ENCODE measurements around the gene SEPTIN10.
"Not testable (repeated sequence)": the region's sequence is repeated elsewhere in the genome, so short reads cannot be mapped to it uniquely, and the experiment has no call there.

The SEPTIN10 gene

DNA sequence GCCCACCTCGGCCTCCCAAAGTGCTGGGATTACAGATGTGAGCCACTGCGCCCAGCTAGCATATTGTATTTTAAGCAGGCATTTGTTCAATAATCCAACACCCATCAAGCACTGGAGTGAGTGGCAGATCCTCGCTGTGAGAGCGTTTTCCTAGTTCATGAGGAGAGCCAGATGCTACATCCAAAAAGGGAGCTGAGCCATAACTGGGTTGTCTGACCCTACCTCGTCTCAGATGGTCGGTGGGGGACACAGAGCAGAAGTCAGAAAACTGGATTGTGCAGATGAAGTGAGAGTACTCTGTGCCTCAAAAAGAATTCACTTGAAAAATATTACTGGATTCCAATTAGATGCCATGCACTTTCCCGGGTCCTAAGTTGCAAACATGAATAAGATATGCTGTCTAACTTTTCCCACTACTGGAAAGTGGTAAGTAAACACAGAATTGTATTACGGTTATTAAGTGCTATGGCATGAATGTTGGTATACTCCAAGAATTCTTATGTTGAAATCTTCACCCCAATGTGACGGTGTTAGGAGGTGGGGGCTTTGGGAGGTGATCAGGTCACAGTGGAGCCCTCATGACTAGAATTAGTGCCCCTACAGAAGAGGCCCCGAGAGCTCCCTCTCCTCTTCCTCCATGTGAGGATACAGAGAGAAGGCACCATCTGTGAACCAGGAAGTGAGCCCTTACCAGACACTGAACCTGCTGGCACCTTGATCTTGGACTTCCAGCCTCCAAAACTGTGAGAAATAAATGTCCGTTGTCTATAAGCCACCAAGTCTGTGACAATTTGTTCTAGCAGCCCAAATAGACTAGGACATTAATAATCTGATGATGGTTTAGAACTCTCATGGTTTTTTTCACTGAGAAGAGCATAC, 21.9 kb upstream of the SEPTIN10 start:
- DNase-seq (ENCODE audit: low read depth in 2 of 2, low spot score in 1 of 2): no peak

DNA sequence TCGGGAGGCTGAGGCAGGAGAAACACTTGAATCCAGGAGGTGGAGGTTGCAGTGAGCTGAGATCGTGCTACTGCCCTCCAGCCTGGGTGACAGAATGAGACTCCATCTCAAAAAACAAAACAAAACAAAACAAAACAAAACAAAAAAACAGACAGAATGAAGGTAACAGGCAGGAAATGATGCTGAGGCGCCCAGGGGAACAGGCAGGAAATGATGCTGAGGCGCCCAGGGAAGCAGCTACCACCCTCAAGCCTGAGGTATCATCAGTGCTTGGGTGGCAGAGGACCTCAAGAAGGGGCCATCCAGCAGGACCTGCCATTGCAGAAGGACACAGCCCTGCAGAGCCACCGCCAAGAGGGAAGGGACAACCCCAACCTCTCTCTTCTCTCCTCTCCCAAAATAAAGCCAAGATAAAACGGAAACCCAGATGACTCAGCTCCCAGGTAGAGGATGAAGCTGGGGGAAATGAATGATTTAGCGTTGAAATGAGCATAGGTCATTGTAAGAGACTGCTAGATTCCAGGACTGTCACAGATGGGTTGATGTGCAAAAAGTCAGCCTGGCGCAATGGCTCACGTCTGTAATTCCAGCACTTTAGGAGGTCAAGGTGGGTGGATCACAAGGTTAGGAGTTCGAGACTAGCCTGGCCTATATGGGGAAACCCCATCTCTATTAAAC, 19.7 kb upstream of the SEPTIN10 start:
- no peak for DNase-seq (ENCODE audit: low read depth in 2 of 2, low spot score in 1 of 2)

DNA sequence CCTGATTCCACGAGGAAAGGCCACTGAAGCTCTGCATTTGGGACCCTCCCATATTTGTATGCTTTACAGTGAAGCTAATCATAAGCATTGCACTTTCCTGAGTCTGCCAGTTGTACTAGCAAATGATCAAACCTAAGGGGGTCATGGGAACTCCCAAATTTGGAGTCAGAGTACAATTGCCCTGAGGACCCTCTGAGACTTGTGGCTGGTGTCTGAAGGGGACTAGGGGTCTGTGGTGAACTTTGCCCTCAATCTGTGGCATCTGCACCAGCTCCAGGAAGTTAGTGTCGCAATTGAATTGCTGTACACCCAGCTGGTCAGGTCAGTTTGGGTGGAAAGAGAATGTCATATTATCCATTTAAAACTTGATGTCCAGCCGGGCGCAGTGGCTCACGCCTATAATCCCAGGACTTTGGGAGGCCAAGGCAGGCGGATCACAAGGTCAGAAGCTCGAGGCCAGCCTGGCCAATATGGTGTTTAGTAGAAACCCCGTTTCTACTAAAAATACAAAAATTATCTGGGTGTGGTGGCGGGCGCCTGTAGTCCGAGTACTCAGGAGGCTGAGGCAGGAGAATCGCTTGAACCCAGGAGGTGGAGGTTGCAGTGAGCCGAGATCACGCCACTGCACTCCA, 18.5 kb upstream of the SEPTIN10 start:
- DNase-seq (ENCODE audit: low read depth in 2 of 2, low spot score in 1 of 2): no peak

DNA sequence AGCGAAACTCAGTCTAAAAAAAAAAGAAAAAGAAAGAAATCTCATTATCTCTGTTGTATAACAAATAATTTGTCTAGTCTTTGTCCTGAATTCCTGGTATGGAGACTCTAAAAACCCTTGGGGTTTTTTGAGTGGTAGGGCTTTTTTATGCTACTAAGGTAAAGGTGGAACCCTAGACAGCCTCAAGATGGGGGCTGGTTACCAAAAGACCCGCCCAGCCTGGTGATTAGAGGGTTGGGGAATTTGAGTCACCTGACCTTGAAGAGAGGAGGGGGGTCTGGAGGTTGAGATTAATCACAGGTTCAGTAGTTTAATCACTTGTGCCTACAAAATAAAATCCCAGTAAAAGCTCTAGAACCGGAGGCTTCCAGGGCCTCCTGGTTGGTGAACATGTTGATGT, 18.0 kb upstream of the SEPTIN10 start:
- DNase-seq (ENCODE audit: low read depth in 2 of 2, low spot score in 1 of 2): no peak

DNA sequence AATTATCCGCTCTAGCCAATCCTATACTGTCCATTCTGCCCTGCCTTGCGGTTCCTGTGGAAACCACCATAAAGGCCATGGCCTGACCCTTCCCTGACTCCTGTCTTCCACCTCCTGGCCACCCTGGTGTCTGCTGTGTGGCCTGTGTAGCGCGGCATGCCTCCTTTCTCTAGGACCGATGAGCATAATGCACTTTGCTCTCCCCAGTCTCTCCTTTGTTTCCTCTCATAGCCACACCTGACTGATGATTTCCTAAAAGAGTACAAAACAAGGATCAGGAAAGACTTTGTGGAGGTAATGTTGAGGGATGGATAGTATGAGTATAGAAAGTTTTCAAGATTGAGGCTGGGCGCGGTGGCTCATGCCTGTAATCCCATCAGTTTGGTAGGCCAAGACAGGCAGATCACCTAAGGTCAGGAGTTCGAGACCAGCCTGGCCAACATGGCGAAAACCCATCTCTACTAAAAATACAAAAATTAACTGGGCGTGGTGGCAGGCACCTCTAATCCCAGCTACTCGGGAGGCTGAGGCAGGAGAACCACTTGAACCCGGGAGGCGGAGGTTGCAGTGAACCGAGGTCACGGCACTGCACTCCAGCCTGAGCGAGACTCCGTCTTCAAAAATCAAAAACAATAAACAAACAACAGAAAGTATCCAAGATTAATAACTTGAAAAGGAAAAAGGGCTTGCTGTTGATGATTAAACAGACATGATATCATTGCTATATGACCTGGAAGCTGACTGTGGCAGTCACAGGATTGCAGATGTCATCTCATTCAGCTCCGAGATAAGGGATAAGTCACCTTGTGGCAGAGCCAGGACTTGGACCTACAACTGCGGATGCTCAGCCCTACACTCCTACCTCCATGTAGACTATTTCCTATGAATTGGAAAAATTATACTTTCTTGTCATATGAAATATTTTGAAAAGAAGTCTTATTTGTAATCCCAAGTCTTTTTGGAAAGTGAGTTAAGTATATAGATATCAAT, 17.0 kb upstream of the SEPTIN10 start:
- no peak for DNase-seq (ENCODE audit: low read depth in 2 of 2, low spot score in 1 of 2)

DNA sequence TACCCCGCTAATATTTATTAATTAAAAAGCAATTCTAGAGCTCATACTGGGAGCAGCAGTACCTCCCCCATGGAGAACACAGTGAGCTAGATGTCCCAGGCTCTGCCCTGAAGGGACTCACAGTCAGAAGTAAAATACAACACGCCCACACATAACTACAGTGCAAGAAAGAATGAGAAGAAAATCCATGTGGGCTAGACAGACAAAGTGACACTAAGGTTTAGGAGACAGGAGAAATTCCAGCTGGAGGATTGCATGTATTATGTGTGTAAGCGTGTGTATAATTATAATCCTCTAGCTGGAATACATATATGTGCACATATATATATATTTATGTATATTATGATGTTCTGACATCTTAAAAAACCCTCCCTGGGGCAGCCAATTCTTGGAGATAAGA, 16.1 kb upstream of the SEPTIN10 start:
- DNase-seq (ENCODE audit: low read depth in 2 of 2, low spot score in 1 of 2): no peak

DNA sequence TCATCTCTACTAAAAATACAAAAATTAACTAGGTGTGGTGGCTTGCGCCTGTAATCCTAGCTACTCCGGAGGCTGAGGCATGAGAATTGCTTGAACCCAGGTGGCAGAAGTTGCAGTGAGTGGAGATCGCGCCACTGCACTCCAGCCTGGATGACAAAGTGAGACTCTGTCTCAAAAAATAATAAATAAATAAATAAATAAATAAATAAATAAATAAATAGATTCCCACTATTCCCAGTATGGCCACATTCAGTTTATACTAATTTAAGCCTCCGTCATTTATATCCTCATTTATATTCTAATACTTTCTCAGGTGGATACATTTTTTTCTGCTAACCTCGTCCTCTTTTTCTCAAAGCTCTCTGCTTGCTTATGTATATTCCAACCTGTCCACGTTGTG, 14.6 kb upstream of the SEPTIN10 start:
- DNase-seq (ENCODE audit: low read depth in 2 of 2, low spot score in 1 of 2): not testable (repeated sequence)

DNA sequence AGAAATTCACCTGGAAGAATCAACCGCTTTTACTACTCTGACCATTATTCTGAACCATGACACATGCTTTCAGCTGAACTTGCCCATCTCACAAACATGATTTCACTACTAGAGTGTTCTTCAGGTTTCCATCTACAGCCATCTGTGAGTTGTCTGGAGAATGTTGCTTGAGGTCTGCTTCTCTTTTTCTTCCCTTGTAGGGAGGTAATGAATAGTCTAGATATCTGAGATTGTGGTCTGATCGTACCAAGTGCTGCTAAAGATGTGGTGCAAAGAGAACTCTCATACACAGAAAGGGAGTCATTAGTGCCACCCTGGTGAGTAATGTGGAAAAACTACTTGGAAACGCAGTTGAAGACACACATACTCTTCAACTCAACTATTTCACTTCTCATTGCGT, 10.6 kb upstream of the SEPTIN10 start:
- DNase-seq (ENCODE audit: low read depth in 2 of 2, low spot score in 1 of 2): no peak

DNA sequence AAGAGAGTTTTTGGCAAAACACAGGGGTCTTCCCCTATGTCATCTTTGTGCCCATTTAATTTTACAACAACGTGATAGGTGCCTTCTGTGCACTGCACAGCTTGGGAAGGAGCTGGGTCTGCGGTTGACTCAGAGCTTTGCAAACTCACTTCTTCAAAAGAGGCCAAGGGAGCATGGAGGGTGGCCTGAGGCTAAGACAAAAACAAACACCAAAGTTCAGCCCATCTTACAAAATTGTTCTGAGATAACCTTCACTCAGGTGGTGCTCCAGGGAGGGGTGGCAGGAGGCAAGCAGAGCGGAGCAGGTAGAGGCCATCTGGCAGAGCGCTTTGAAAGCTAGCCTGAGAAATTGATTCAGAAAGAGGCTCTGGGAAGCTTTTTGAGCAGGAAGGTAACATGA, 10.2 kb upstream of the SEPTIN10 start:
- no peak for DNase-seq (ENCODE audit: low read depth in 2 of 2, low spot score in 1 of 2)

DNA sequence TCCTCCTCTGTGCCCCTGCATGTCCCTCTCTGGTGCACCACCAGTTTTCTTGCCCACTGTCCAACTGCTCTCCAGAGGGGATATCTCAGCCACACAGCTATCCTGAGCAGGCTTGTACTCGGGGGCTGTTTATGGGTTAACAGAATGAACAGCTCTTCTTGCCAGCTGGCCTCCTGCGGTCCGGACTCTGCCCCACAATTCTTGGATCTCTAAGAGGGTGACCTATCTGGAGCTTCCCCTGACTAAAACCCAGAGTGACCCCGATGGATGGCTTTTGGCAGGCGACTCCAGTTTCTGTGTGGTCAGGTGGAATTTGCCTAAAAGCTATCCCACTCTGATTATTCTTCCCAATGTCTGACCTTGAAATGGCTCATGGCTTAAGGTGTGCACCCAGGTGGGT, 9.5 kb upstream of the SEPTIN10 start:
- DNase-seq (ENCODE audit: low read depth in 2 of 2, low spot score in 1 of 2): no peak

DNA sequence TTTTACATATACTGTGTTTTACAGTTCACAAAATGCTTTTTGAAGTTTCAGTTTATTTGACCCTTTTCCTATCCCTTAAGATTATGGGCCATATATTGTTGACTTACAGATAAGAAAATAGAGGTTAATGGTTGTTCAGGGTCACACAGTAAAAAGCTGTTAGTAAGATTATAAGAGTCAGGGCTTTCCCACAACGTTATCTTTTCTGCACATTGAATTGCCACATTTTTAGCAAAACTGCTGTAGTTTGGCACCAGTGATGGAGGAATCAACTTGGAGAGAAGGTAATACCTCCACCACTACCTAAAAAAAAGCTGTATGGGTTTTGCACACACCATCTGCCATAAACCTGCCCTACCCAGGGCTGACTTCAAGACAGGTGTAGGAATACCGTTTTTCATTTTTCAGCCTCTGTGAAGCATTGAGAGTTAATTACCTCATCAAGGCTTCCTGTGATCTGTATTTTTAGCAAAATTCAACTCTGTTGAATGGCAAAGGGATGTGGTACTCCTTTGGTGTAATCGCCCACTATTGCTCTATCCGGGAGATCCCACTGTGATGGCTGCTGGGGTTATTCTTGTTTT, 5.4 kb upstream of the SEPTIN10 start:
- DNase-seq (ENCODE audit: low read depth in 2 of 2, low spot score in 1 of 2): no peak

DNA sequence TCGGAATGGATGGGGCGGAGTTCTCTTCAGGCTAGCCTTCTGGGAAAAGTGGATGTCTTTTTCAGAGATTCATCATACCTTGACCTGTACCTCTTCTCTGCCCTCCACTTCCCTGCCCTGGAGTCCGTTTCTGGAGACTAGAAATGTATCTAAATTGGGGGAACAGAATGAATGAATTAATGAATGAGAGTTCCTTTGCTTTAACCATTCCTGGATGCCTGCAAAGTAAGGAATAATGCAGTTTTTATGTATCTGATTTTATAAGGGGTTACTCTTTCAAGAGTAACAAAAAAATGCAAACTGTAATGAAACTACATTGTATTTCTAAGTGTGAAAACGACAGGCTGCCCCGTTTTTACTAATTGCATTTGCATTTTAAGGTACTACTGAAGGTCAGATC, 2.4 kb upstream of the SEPTIN10 start:
- DNase-seq (ENCODE audit: low read depth in 2 of 2, low spot score in 1 of 2): no peak

DNA sequence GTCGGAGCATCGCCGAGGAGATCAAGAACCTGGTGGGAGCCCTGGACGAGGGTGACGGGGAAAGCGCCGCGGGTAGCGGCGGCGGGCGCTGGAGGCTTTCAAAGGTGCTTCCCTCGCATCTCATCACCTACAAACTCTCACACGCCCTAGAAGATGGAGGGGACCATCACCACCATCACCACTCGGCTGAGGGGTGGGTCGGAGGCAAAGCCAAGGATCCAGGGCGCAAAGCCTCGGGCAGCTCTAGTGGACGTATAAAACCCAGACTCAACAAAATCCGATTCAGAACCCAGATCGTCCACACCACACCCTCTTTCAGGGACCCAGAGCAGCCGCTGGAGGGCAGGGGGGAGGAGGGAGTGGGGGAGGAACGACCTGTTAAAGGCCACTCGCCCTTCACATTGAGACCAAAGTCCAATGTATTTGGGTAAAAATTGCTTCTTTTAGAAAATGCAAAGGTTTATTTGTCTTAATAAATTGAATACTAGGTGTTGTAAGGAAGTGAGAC, 1.9 kb upstream of the SEPTIN10 start:
- DNase-seq (ENCODE audit: low read depth in 2 of 2, low spot score in 1 of 2): no peak

DNA sequence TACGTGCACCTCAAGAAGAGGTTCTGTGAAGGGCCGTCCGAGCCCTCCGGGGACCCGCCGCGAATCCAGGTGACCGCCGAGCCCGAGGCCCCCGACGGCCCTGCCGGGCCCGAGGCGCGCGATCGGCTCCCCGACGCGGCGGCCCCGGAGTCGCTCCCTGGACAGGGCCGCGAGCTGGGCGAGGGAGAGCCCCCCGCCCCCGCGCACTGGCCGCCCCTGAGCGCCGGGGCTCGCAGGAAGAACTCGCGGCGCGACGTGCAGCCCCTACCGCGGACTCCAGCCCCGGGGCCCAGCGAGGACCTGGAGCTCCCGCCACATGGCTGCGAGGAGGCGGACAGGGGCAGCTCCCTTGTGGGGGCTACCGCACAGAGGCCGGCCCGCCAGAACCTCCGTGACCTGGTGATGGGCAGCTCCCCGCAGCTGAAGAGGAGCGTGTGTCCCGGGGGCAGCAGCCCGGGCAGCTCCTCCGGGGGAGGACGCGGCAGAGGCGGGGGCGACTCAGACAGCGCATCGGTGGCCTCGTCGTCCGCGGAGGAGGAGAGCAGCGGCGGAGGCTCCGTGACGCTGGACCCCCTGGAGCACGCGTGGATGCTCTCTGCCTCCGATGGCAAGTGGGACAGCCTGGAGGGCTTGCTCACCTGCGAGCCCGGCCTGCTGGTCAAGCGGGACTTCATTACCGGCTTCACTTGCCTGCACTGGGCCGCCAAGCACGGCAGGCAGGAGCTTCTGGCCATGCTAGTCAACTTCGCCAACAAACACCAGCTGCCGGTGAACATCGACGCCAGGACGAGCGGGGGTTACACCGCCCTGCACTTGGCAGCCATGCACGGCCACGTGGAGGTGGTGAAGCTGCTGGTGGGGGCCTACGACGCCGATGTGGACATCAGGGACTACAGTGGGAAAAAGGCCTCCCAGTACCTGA, 1.2 kb upstream of the SEPTIN10 start:
- no peak for DNase-seq (ENCODE audit: low read depth in 2 of 2, low spot score in 1 of 2)

DNA sequence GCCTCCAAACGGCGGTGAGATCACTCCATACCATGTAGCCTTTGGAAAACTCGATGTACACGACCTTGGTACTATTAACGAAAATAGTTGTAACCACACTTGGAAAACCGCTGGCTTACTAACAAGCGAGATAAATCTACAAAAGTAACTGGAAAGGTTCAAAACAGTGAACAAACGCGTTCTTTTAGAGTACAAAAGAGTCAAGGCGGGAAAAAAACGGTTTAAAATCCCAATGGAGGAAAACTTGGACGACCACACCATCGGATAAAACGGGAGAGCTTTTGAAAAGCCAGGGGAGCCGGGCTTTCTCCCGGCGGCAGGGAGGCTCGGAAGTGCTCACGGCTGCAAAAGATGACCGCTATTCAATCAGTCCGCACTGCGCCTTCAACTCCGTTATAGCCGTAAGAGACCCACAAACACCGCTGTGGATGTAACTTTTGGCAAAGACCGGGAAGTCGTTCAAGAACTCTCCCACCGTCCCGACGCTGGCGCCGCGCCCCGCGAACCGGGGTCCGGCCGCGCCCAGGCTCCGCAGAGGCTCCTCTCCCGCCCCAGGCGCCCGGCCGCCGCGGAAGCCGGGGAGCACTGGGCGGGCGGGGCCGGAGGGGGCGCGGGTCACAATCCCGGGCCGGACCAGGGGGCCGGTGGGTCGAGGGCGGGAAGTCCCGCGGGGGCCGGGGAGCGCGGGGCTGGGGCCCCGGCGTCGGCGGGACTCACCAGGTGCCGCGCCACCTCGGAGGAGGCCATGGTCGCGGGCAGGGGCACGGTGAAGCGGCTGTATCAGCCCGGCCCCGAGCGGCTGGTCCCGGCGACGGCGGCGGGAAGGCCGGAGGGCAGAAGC, 465 bp downstream of the SEPTIN10 start:
- no peak for DNase-seq (ENCODE audit: low read depth in 2 of 2, low spot score in 1 of 2)

DNA sequence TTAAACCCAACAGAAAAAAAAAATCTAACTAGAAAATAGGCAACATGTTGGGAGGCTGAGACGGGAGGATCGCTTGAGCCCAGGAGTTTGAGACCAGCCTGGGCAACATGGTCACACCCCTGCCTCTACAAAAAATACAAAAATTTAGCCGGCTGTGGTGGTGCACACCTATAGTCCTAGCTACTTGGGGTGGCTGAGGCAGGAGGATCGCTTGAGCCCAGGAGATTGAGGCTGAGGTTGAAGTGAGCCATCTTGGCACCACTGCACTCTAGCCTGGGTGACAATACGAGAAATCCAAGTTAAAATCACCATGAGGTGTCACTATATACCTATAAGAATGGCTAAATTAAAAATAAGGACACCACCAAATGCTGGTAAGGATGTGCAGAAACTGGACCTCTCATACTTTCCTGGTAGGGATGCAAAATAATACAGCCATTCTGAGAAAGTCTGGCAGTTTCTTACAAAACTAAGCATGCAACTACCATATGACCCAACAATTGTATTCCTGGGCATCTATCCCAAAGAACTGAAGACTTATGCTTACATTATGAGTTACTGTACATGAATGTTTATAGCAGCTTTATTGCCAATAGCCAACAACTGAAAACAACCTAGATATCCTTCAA, 2.2 kb downstream of the SEPTIN10 start:
- no peak for DNase-seq (ENCODE audit: low read depth in 2 of 2, low spot score in 1 of 2)

DNA sequence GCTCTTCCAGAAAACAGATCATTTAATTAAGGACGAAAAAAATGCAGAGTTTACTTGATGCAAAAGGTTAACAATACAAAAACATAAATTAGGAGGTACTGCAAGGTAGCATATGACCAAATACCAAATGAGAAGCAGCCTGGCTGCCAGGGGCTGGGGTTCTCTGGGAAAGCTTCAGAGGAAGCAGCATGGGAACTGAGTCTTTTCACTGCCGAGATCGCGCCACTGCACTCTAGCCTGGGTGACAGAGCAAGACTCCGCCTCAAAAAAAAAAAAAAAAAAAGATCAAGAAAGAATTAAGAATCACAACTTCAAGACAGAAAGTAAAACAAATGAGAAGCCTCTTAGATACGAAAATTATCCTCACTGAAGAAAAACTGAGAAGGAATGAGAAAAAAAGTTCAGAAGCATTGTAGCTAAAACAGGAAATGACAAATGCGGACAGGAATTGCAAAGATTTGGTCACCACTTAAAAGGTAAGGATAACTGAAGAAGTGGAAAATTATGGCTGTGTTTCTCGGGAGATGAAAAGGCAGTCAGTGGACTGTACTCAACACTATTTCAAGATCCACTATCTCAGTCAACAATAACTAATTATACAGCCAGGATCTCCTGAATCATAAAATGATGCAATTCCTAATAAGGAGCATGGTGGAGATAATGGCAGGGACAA, 4.3 kb downstream of the SEPTIN10 start:
- no peak for DNase-seq (ENCODE audit: low read depth in 2 of 2, low spot score in 1 of 2)

Data from stimulated activated CD8-positive, alpha-beta memory T cell treated with anti-CD3 and anti-CD28 coated beads, Interleukin-4, amount 100 ng/mL, for 4 hours (primary cell).